ENCODE data around the gene RALGDS. TPM values are rescaled to one million over a fixed set of nuclear protein-coding genes. Genes with fewer than 3 reads are reported as not detected.

The RALGDS gene
- total RNA-seq, 2 donors from 2014 or later, result 28.0 to 30.7 TPM

- no peak overlapping the region for H3K27ac Mint-ChIP-seq
- Histone ChIP-seq H3K27me3 (ENCODE audit: control insufficient read depth, insufficient read depth, low read length, poor library complexity, severe bottlenecking) (no peaks in the 10 kb centered on the region), H3K4me1 (ENCODE audit: control insufficient read depth, insufficient read depth, low read length) (no peaks in the 10 kb centered on the region), H3K9me3 (ENCODE audit: control insufficient read depth, low read length) (no peaks in the 10 kb centered on the region), H3K4me3 (ENCODE audit: low read length) (no peak overlapping the region), H3K9ac (ENCODE audit: extremely low read depth, low read length, poor library complexity, severe bottlenecking) (no peak overlapping the region), H3K27ac (ENCODE audit: low read depth, low read length) (no peak overlapping the region), H3K36me3 (ENCODE audit: control insufficient read depth, insufficient read depth, low read length) (peaks cover 50% of the 10 kb centered on the region)
- no peak overlapping the region for H3K4me3 Mint-ChIP-seq
- no peaks in the 10 kb centered on the region for H3K4me1 Mint-ChIP-seq
- TF ChIP-seq, protein P1, sequence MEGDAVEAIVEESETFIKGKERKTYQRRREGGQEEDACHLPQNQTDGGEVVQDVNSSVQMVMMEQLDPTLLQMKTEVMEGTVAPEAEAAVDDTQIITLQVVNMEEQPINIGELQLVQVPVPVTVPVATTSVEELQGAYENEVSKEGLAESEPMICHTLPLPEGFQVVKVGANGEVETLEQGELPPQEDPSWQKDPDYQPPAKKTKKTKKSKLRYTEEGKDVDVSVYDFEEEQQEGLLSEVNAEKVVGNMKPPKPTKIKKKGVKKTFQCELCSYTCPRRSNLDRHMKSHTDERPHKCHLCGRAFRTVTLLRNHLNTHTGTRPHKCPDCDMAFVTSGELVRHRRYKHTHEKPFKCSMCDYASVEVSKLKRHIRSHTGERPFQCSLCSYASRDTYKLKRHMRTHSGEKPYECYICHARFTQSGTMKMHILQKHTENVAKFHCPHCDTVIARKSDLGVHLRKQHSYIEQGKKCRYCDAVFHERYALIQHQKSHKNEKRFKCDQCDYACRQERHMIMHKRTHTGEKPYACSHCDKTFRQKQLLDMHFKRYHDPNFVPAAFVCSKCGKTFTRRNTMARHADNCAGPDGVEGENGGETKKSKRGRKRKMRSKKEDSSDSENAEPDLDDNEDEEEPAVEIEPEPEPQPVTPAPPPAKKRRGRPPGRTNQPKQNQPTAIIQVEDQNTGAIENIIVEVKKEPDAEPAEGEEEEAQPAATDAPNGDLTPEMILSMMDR (conservative IDR thresholded peaks at IDR 0.05), result peak; percentile 94
- WGBS, 2 experiments (ENCODE audit: insufficient coverage in 1 of 2, insufficient read length in 1 of 2), result 70 to 77% methylated on average over 4 to 14 of the region's 14 CpGs
- H3K27me3 Mint-ChIP-seq (ENCODE audit: insufficient read depth), result no peaks in the 10 kb centered on the region
- peaks cover 57% of the 10 kb centered on the region for H3K36me3 Mint-ChIP-seq (ENCODE audit: low read depth)
- H3K9me3 Mint-ChIP-seq, result no peaks in the 10 kb centered on the region
- peak; percentile 86 for DNase-seq
Measured at GRCh38 chr9:133103183-133103986, 17.7 kb downstream of the RALGDS start.

GRCh38 chr9:133102190-133103021 is 18.6 kb downstream of the RALGDS start:
- H3K4me1 Mint-ChIP-seq, result no peaks in the 10 kb centered on the region
- peak; percentile 34 for DNase-seq

More at GRCh38 chr9:133102190-133103021, 18.6 kb downstream of the RALGDS start:
- Mint-ChIP-seq H3K27ac (no peak overlapping the region), H3K9me3 (peaks cover 4% of the 10 kb centered on the region), H3K27me3 (ENCODE audit: insufficient read depth) (no peaks in the 10 kb centered on the region), H3K36me3 (ENCODE audit: low read depth) (peaks cover 57% of the 10 kb centered on the region), H3K4me3 (no peak overlapping the region)
- peaks cover 53% of the 10 kb centered on the region for H3K36me3 ChIP-seq (ENCODE audit: control insufficient read depth, insufficient read depth, low read length)
- no peak overlapping the region for H3K4me3 ChIP-seq (ENCODE audit: low read length)
- peaks cover 10% of the 10 kb centered on the region for H3K9me3 ChIP-seq (ENCODE audit: control insufficient read depth, low read length)
- H3K27me3 ChIP-seq (ENCODE audit: control insufficient read depth, insufficient read depth, low read length, poor library complexity, severe bottlenecking), result no peaks in the 10 kb centered on the region
- 92% methylated on average over 16 to 21 of the region's 21 CpGs for WGBS, 2 experiments (ENCODE audit: insufficient coverage in 1 of 2, insufficient read length in 1 of 2)
- TF ChIP-seq, protein P1 (conservative IDR thresholded peaks at IDR 0.05), result no peak
- H3K4me1 ChIP-seq (ENCODE audit: control insufficient read depth, insufficient read depth, low read length), result no peaks in the 10 kb centered on the region
- no peak overlapping the region for H3K9ac ChIP-seq (ENCODE audit: extremely low read depth, low read length, poor library complexity, severe bottlenecking)
- no peak overlapping the region for H3K27ac ChIP-seq (ENCODE audit: low read depth, low read length)
